GDM1 (cell line): ENCODE data around the gene ZSWIM3.

Source experiments
- DNase-seq: peaks from one replicate; lab custom pipeline; 2025; lab: John Stamatoyannopoulos, UW

ZSWIM3 gene

DNA sequence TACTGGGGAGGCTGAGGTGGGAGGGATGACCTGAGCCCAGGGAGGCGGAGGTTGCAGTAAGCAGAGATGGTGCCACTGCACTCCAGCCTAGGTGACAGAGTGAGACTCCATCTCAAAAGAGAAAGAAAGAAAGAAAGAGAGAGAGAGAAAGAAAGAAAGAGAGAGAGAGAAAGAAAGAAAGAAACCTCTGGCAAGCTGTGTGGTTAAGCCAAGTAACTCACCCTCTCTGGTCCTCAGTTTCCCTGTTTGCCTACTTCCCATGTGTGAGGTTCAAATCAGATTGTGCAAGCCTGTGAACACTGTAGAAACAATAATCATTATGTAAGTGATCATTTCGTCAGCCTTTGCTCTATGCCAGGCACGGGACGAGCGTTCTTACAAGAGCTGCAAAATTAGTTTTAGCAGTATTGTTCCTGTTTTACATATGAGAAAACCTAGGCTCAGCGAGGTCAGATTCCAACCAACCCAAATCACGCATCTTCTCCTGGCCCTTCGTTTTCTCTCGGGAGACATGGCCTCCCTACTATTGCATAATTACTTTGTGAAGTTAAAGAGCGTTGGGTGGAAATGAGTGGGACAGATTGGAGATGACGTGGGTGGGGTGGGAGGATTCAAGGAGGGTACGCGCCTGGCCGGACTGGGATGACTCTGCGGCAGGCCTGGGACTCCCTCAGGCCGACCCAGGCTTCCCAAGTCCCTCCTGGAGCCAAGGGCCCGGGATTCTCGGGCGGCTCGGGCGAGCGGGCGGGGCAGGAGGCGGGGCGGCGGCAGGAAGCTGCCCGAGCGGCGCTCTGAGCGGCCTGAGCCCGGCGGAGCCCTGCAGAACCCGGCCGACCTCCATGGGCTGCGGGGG lies 24.2 kb upstream of the ZSWIM3 start, which contains the start of gene SNX21:
Gene SNX21, plus strand, starts transcription at position 770 of the 853 bp plus-strand sequence. CDS start 121 bp downstream, outside the sequence.
- DNase-seq, result no peak

DNA sequence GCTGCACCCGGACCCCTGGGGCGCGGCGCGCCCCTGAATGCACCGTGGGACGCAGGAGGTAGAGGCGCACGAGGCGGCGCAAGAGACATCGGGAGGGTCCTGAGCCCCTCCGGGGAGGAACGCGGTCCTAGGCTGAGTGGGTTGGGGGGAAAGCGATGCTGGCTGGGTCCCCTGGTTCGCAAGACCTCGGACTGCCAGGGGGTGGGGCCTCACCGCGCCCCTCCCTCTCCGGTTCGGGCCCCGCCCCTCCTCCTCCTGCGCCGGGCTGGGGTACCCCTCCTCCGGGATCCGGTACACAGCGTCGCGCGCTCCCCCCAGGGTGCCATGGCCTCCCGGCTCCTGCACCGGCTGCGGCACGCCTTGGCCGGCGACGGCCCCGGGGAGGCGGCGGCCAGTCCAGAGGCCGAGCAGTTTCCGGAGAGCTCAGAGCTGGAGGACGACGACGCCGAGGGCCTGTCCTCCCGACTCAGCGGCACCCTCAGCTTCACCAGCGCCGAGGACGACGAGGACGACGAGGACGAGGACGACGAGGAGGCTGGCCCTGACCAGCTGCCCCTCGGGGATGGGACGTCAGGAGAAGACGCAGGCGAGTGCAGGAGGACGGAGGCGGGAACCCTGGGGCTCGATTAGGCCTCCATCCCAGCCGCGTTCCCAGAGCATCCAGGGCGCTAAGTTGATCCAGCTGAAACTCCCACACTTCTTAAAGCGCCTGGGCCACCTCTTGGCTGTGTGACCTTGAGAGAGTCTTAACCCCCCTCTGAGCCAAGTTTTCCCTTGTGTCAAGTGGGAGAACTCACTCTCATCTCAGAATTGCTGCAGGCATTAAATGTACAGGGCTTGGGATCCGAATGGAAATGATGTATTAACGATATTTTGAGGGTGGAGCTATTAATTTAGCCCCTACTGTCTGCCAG lies 23.3 kb upstream of the ZSWIM3 start:
- DNase-seq, result no peak

DNA sequence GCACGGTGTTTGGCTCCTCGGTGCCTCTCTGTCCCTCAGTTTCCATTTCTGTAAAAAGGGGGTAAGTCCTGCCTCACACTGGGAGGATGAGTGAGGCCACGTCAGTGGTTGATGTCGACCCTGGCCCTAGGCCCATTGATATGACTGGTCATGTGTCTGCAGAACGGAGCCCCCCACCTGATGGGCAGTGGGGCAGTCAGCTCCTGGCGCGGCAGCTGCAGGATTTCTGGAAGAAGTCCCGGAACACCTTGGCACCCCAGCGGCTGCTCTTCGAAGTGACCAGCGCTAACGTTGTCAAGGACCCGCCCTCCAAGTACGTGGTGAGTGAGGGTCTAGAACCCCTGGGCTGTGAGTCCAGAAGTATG lies 22.6 kb upstream of the ZSWIM3 start:
- DNase-seq, result no peak

DNA sequence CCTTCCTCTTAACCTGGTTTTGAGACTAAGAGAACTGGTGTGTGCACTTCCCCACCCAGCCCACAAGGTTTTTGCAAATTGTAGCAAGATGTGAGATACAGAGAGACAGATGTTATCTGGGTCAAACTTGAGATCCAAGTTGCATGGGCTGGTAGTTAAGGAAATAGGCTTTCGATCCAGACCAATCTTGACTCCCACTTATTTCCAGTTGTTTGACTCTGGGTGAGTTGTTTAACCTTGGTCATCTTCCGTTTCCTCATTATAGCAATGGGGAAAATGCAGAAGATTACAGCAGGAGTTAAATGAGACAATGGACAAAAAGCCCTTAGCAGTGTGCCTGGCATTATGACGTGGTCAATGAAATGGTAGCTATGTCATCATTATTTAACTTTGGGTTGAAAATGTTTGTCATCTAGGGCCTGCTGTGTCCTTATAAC lies 22.1 kb upstream of the ZSWIM3 start:
- no peak for DNase-seq

DNA sequence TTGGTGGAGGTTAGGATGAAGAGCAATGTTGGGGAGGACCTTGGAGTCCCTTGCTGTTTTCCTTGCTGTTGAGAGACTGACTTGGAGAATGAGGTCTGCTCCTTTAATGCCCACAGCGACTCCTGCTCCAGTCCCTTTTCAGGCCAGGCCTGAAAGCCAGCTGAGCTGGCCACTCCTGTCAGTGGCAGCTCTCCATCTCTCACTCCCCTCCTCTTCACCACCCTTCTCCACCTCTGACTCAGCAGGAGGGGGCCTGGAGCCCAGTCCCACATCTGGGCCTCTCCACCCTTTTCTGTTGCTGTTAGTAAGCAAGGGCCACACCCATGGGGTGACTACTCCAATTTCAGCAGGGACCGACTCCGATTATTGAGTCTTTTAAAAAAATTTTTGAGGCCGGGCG lies 21.6 kb upstream of the ZSWIM3 start:
- no peak for DNase-seq

DNA sequence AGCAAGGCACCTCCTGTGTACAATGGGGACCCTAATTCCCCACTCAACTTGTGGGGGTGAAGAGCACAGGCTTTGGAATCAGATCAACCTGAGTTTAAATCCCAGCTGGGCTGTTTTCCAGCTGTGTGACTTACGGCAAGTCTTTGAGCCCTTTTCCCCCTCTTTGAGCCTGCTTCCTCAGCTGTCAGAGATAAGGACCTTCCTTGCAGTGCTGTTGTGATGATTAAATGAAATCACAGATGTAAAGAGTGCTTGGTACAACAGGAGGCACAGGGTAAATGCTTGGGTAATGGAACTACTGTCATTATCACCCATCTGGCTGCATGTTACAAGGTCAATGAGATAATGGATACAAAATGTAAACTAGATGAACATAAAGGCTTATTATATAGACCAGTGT lies 20.6 kb upstream of the ZSWIM3 start:
- no peak for DNase-seq

DNA sequence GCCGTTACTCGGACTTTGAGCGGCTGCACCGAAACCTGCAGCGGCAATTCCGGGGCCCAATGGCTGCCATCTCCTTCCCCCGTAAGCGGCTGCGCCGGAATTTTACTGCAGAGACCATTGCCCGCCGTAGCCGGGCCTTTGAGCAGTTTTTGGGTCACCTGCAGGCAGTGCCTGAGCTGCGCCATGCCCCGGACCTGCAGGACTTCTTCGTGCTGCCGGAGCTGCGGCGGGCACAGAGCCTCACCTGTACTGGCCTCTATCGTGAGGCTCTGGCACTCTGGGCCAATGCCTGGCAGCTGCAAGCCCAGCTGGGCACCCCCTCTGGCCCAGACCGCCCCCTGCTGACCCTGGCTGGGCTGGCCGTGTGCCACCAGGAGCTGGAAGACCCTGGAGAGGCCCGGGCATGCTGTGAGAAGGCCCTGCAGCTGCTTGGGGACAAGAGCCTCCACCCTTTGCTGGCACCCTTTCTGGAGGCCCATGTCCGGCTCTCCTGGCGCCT lies 16.7 kb upstream of the ZSWIM3 start:
- DNase-seq, result no peak

DNA sequence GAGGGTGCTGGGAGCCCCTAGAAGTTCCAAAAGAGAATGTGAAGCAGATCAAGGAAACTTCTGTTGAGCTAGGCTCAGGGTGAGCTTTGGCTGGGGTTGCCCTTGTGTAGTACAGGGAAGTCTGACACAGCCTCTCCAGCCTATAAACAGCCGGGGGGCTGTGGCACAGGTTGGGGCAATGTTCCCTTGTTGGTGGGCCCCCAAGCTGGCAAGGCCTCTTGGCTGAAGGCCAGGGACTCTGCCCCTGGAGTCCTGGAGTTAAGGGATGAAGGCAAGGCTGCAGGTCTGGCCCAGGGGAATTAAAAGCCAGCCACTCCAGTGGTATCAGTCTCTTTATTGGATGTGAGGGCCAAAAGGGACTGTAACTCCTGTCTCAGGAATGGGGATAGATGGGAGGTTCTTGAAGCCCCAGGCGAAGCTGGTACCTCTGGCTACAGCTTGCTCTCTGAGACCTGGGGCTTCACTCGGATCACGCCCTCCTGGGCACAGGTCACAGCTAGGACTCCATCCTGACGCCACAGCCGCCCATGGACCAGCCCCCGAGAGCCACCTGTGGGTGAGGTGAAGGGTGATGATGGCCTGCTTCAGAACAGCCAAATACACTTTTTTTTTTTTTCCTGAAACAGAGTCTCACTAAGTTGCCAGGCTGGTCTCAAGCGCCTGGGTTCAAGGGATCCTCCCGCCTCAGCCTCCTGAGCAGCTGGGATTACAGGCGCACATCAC lies 15.8 kb upstream of the ZSWIM3 start:
- DNase-seq, result no peak

DNA sequence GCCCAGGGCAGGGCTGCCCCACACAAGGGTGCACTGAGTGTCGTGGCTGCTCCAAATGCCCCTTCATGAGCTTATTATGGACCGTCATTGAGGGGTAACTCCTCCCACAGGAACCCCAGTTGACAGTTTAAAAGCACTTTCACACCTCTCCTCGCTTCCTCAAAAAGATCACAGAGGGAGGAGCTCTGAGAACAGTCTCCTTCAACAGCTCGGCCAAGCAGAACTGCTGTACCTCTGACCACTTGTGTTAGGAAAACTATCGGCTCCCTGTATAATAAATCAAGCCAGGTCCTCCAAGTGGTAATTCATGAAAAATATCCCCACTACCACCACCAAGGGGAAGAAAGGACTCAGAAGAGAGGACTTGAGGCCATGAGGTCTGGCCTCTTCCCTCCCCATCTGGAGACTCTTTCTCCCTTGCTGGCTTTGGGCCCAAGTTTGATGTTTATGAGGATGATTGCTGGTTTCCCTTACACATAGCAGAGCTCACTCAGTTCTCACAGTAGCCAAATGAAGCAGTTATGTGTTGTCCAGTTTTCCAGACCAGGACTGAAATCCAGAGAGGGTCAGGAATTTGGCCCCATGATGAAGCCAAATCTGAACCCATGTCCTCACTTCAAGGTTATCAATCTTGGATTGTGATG lies 15.1 kb upstream of the ZSWIM3 start:
- DNase-seq, result no peak

DNA sequence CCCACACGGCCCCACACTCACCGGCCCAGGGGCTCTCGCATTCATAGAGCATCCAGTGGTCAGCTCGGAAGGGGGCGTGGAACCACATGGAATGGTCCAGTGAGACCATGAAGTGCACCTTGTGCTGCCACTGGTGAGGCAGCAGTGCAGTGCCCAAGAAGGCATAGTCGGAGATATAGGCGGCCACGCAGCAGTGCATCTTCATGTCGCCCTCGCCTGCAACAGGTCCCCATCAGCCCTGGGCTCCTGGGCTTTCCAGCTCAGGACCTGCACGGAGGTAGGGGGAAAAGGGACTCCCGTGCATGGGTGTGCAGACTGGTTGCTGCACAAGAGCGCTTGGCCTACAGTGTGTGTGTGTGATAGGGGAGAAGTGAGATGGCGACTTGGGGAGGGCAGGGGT lies 13.9 kb upstream of the ZSWIM3 start:
- no peak for DNase-seq

DNA sequence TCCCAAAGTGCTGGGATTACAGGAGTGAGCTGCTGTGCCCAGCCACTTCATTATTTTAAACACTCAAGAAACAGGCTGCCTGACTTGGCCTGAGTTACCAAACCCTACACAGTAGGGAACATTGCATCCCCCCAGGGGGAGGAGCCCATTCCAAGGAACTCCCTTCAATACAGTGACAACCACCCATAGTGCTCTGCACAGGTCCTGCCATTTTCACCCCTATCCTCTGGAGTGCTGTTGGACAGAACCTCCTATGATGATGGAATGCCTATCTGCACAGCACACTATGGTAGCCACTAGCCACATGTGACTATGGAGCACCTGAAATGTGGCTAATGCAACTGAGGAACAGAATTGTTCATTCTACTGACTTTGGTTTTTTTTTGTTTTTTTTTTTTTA lies 12.0 kb upstream of the ZSWIM3 start:
- DNase-seq, result no peak

DNA sequence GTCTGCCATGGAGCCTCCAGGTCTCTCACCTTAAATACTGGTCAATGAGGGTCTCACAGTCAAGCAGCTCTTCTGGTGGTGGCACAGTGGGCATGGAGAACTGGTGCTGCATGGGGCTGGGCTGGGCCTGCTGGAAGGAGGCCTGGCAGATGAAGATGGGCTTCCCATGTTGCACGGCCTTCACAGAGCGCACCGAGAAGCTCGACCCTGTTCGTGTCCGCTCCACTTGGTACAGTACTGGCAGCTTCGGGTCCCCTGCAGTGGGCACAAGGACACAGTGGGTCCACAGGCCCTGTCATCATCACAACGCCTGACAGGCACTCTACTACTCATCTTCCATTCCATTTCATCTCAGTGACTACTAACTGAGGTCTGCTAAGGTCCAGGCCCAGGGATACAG lies 9.0 kb upstream of the ZSWIM3 start:
- DNase-seq, result no peak

DNA sequence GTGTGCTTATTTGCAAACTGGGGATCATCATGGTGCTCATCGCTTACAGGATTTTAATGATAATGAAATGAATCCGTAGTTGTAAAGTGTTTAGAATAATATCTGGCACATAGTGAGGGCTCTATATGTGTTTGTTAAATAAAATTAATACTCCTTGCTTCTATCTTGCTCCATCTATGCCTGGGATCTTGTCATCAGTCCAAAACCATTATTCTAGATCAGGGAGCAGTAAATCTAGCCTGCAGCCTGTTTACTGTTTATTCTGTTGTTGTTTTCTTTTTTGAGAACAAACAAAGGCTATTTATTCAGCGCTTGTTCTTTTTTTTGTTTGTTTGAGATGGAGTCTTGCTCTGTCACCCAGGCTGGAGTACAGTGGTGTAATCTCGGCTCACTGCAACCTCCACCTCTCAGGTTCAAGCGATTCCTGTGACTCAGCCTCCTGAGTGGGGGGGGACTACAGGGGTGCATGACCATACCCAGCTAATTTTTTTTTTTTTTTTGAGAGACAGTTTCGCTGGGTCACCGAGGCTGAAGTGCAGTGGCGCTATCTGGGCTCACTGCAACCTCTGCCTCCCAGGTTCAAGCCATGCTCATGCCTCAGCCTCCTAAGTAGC lies 8.3 kb upstream of the ZSWIM3 start:
- no peak for DNase-seq

DNA sequence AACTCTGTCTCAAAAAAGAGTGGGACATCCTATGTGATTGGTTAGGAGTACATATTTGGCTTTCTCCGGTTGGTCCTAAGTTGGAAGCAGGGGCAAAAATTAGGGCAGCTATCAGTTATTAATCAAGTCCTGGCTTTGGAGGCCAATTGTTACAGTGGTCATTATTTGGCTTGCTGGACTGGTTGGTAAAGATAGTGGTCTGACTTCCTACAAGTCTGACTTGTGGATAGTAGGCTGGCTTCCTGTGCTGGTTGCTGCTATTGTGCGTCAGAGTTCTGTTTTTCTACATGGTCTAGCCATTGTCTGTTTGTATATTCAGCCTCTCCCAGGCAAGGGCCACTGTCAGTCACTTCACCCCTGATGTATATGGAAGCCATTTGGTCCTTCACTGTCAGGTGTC lies 7.2 kb upstream of the ZSWIM3 start:
- no peak for DNase-seq

DNA sequence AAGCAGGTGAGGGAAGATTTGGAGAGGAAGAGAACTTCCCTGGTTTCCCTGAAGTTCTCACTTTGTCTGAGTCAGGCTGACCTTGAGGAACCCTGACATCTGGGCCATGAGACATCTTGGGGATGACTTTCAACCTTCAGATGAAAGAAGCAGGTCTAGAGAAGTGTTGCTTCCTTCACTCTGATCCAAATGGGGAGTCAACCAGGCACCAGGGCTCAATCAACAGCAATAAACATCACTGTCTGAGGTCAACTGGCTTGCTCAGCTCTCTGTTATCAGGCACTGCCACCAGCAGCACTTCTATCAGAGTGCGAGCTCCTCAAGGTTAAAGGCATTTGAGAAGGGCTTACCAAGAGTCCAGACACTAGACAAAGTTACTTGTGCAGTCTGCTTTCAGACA lies 6.5 kb upstream of the ZSWIM3 start:
- no peak for DNase-seq

DNA sequence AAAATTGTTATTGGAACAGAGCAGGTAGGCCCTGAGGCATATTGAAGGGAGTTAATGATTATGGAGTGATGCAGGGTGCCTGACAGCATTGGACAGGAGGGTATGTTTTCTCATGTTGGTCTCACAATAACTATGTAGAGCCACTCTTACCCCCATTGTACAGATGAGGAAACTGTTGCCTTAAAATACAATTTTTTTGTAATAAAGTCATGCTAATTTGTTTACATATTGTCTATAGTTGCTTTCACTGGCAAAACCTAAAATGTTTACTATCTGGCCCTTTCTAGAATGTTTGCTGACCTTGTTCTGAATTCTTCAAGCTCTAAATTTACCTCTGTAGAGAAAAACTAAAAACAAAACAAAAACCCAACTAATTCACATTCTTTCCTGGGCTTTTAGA lies 5.9 kb upstream of the ZSWIM3 start:
- DNase-seq, result no peak

DNA sequence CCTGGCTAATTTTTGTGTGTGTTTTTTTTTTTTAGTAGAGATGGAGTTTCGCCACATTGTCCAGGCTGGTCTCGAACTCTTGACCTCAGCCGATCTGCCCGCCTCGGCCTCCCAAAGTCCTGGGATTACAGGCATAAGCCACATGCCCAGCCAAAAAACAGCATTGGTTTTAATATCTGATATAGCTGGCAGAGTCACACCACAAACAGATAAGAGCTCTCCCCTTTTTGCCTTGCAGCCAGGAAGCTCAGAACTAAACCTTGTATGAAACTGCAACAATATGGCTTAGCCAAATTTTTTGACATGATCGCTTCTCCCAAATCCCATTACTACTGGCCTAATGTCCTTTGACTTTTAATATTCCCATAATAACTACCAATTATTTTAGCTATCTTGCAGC lies 5.1 kb upstream of the ZSWIM3 start:
- no peak for DNase-seq

DNA sequence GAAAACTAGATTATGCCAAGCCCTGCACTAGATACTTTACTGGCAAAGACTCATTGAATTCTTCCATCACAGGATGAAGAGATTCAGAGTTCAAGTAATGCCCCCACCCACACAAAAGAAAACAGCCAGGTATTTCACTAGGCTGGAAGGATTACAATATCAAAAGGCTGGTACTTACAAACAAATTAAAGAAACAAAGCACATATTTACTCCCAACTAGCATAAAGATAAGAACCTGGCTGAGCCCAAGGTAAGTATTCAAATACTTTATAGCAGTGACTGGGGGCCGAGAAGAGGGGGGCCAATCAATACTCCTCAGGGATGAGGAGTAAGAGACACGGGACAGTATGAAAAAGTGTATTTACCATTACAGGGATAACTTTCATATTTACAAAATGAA lies 3.9 kb upstream of the ZSWIM3 start:
- DNase-seq, result no peak

DNA sequence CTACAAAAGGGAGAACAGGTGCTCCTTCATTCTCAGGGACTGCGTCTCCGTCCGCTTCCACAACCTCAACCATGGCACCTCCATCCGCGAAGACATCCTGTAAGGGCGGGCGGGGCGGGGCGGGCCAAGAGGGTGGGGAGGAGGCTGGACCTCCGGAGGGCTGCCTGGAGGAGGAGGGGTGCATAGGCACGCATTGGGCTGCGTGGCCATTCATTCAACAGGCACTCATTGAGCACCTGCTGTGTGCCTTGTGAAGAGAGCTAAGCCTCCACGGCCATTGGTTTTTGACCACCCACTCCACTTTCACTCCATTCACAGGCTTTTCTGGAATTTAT lies 435 bp downstream of the ZSWIM3 start:
- peak; percentile 51 for DNase-seq

DNA sequence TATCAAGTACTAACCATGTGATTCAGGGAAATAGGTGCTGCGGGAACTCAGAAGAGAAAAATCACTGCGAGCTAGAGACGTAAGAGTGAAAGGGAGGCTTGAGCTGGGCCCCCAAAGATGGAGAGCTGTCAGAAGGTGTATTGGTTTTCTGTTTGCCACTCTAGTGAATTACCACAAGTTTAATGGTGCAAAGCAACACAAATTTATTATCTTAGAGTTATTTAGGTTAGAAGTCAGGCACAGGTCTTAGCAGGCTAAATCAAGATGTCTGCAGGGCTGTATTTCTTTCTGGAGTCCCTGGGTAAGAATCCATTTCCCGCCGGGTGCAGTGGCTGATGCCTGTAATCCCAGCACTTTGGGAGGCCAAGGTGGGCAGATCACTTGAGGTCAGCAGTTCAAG lies 2.5 kb downstream of the ZSWIM3 start:
- DNase-seq, result no peak

DNA sequence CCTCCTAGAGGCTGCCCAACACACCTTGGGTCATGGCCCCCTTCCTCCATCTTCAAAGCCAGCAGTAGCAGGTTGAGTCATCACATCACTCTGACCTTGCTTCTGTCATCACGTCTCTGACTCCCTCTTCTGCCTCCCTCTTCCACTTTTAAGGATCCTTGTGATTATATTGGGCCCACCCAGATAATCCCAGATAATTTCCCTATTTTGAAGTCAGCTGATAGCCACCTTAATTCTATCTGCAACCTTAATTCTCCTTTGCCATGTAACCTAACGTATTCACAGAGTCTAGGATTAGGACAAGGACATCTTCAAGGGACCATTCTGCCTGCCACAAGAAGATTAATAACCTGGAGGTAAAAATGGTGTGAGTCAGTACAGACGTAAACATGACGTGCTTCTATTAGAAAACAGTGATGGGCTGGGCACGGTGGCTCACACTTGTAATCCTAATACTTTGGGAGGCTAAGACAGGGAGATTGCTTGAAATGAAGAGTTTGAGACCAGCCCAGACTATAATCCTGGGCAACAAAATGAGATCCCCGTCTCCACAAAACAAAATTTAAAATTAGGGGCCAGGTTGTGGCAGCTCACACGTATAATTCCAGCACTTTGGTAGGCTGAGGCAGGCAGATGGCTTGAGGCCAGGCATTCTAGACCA lies 3.3 kb downstream of the ZSWIM3 start:
- DNase-seq, result no peak
